ENCODE data around the gene ENTPD1.

DNA sequence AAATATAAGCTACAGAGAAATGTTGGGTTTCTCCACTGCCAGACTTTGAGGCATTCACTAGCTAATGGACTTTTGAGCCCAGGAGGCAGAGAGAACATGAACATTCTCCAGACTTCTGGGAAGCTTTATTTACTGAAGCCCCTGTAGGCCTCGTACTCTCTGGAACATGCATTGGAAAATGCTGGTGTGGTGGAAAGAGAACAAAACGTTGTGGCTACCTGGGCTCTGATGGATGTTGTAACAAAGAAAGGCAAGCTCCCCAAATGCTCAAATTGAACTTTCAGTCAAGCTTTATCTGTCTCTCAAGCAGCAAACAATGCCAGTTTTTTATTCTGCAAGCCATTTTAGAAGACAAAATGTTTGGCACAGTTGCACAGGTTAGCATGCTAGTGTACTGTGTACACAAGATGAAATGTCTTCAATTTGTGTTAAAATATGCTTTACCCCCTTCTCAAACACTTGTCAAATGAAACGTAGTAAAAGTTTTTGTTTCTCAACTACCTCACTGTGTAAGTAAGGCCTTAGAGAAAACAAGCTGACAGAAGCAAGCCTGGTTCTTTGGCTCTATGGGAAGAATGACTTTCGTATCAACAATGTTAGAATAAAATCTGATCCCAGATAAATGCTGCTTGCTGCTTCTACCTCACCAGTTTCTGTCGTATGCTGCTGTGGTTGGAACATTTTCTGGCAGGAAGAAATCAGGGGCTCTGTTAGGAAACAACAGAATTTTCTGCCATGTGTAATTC is 80.8 kb downstream of the ENTPD1 start:
- no peak for TF ChIP-seq CTCF (IDR thresholded peaks at IDR 0.05)
- no peak for TF ChIP-seq ZFX (IDR thresholded peaks at IDR 0.05; ENCODE audit: borderline replicate concordance)
